ENCODE measurements around the gene NADSYN1.

NADSYN1 gene

GRCh38 chr11:71433648-71434450, 19.2 kb upstream of the NADSYN1 start:
- no peak for DNase-seq

GRCh38 chr11:71434576-71435130, 18.4 kb upstream of the NADSYN1 start:
- DNase-seq: no peak

GRCh38 chr11:71435278-71435951, 17.6 kb upstream of the NADSYN1 start:
- DNase-seq: no peak

GRCh38 chr11:71436861-71437260, 16.1 kb upstream of the NADSYN1 start:
- DNase-seq: no peak

- DNase-seq: no peak
Measured at GRCh38 chr11:71437399-71437798, 15.6 kb upstream of the NADSYN1 start.

GRCh38 chr11:71437879-71438278, 15.1 kb upstream of the NADSYN1 start:
- no peak for DNase-seq

GRCh38 chr11:71438650-71439049, 14.4 kb upstream of the NADSYN1 start:
- DNase-seq: no peak

- no peak for DNase-seq
Measured at GRCh38 chr11:71440021-71440755, 12.8 kb upstream of the NADSYN1 start.

- no peak for DNase-seq
Measured at GRCh38 chr11:71441251-71441650, 11.8 kb upstream of the NADSYN1 start.

GRCh38 chr11:71442123-71442522, 10.9 kb upstream of the NADSYN1 start:
- DNase-seq: no peak

- no peak for DNase-seq
Measured at GRCh38 chr11:71442880-71443279, 10.1 kb upstream of the NADSYN1 start.

GRCh38 chr11:71443736-71444445, 9.1 kb upstream of the NADSYN1 start:
- DNase-seq: no peak

GRCh38 chr11:71444811-71445210, 8.2 kb upstream of the NADSYN1 start:
- DNase-seq: no peak

GRCh38 chr11:71446150-71446549, 6.9 kb upstream of the NADSYN1 start:
- DNase-seq: no peak

- no peak for DNase-seq
Measured at GRCh38 chr11:71446942-71447688, 5.9 kb upstream of the NADSYN1 start.

- peak; percentile 61 for DNase-seq
Measured at GRCh38 chr11:71447791-71448256, 5.2 kb upstream of the NADSYN1 start.

GRCh38 chr11:71448257-71449171, 4.5 kb upstream of the NADSYN1 start, which contains the start of gene DHCR7:
DHCR7 (minus strand) TSS chr11:71448393; CDS start chr11:71444952, 3,441 bp downstream.
- peak; percentile 96 for DNase-seq

GRCh38 chr11:71449596-71449995, 3.4 kb upstream of the NADSYN1 start:
- DNase-seq: peak; percentile 30

GRCh38 chr11:71450507-71450906, 2.5 kb upstream of the NADSYN1 start:
- DNase-seq: no peak

GRCh38 chr11:71450939-71451338, 2.1 kb upstream of the NADSYN1 start:
- DNase-seq: no peak
